SH-SY5Y (cell line): ENCODE measurements around the gene SLC12A7.

Source experiments
- GATA2 ChIP-seq: IDR thresholded peaks from 2 replicates; pipeline ENCODE4 v1.6.1; 2011; ENCODE audit warnings: mild to moderate bottlenecking, low read depth, low read length
- GATA3 ChIP-seq: IDR thresholded peaks from 2 replicates; pipeline ENCODE4 v1.6.1; 2011; ENCODE audit warnings: low read depth, mild to moderate bottlenecking, low read length, moderate library complexity

GRCh38 chr5:1143670-1143951 is 31.7 kb upstream of the SLC12A7 start:
- TF ChIP-seq GATA2 (no peak), GATA3 (no peak)
